Activated gamma-delta T cell (primary cell): ENCODE measurements around the gene RCE1.
A peak's percentile ranks its signal among the peaks of the same experiment; 100 is the strongest.
"Not testable (repeated sequence)": the region's sequence is repeated elsewhere in the genome, so short reads cannot be mapped to it uniquely, and the experiment has no call there.

Experiments
- DNase-seq: peaks from one replicate; lab custom pipeline; 2025; lab: John Stamatoyannopoulos, UW
- total RNA-seq, 2 donors: gene quantifications; one replicate each; lab custom pipeline; 2026; lab: John Stamatoyannopoulos, UW

RCE1 gene
- 23.4 to 24.9 reads per million in 2 donors for total RNA-seq

DNA sequence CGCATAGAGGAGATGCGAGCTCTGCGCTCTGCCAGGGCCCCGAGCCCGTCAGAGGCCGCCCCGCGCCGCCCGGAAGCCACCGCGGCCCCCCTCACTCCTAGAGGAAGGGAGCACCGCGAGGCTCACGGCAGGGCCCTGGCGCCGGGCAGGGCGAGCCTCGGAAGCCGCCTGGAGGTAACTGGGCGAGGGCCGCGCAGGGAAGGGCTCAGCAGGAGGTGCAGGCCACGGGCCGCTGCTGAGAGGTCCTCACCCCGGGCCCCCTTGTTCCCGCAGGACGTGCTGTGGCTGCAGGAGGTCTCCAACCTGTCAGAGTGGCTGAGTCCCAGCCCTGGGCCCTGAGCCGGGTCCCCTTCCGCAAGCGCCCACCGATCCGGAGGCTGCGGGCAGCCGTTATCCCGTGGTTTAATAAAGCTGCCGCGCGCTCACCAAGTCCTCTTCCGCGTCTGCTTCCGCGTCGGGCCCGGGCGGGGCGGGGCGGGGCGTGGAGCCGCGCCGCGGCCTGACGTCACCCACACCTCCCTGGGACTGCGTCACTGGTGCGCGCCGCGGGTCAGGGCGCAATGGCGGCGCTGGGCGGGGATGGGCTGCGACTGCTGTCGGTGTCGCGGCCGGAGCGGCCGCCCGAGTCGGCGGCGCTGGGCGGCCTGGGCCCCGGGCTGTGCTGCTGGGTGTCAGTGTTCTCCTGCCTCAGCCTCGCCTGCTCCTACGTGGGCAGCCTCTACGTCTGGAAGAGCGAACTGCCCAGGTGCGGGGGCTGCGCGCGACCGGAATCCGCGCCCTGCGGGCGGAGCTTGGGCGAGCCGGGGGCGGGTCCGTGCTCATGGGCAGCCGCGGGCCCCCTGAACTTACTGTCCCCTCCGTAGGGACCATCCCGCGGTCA is at the start of gene RCE1:
RCE1 (plus strand) TSS at position 546 of the 880 bp plus-strand sequence; CDS start at position 561, 15 bp downstream.
- peak; percentile 92 for DNase-seq

DNA sequence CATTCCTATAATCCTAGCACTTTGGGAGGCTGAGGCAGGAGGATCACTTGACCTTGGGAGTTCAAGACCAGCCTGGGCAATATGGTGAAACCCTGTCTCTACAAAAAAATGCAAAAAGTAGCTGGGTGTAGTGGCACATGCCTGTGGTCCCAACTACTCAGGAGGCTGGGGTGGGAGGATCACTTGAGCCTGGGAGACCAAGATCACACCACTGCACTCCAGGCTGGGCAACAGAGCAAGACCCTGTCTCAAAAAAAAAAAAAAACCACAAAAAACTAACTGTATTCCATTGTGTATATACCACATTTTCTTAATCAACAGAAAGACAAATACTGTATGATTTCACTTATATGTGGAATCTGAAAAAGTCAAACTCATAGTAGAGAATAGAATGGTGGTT is 43.4 kb upstream of the RCE1 start:
- not testable (repeated sequence) for DNase-seq

DNA sequence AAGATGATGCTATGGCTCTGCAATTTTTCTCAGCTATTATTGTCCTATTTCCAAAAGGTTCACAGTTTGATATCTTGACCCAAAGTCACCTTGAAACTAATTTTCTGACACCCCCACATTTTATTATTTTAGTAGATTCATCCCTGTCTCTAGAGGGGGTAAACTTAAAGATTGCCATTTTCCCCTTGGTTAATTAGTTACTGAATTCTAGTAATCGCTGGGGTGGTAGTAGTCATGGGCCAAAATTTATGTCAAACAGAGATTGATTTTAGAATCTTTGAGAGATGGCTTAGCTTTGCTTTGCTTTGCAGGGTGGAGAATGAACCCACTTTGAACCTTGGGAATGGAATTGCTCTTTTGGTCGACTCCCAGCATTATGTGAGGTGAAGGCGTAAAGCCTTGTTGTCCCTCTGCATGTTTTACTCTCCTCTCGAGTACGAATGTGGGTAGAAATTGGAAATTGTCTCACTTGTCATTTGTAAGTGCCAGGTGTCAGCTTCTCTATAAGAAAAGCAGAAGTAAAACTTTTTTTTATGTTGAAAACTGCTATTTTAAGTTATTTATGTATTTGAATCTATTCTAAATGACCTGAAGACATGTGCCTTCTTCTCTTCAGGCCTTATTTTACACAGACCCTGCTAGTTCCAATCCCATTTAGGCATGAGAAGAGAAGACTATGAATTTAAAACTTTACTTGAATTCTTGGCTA is 42.4 kb upstream of the RCE1 start:
- no peak for DNase-seq

- DNase-seq: no peak
Measured at GRCh38 chr11:66809592-66809991, 33.6 kb upstream of the RCE1 start.

GRCh38 chr11:66810576-66811185 is 32.6 kb upstream of the RCE1 start:
- DNase-seq: no peak

- DNase-seq: no peak
Measured at GRCh38 chr11:66814678-66815077, 28.6 kb upstream of the RCE1 start.

- DNase-seq: no peak
Measured at GRCh38 chr11:66815646-66816045, 27.6 kb upstream of the RCE1 start.

- DNase-seq: no peak
Measured at GRCh38 chr11:66818231-66818955, 24.8 kb upstream of the RCE1 start.

GRCh38 chr11:66820381-66820780 is 22.9 kb upstream of the RCE1 start:
- DNase-seq: no peak

DNA sequence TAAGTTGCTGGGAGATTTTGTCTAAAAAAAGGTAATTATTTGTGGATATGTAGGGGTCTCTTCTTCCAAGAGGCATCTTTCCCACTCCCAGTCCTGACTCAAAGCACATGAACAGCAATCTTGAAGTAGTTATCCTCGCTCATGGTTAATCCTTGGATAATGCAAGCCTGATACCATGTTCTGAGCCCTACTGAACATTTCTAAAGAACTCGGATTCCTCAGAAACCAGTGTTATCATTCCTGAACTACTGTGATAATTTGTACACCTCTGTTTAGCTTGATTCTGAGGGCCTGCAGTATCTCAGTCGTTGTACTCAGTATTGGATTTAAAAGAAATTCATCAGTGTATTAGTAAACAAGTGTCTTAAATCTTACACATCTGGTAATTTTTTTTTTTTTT is 22.3 kb upstream of the RCE1 start:
- DNase-seq: no peak

DNA sequence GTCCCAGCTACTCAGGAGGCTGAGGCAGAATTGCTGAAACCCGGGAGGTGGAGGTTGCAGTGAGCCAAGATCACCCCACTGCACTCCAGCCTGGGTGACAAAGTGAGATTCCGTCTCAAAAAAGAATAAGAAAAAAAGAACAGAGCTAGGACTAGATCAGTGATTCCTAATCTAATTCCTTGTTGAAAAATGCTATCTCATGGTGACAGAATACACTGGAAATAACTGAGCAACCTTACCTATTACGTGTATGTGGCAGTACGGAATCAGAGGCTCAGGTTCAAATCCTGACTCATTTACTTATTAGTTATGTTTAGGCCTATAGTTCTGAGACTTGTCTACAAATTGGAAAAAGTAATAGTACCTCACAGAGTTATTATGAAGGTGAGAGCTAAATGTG is 19.5 kb upstream of the RCE1 start:
- DNase-seq: no peak

DNA sequence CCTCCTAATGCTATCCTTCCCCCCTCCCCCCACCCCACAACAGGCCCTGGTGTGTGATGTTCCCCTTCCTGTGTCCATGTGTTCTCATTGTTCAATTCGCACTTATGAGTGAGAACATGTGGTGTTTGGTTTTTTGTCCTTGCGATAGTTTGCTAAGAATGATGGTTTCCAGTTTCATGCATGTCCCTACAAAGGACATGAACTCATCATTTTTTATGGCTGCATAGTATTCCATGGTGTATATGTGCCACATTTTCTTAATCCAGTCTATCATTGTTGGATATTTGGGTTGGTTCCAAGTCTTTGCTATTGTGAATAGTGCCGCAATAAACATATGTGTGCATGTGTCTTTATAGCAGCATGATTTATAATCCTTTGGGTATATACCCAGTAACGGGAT is 18.7 kb upstream of the RCE1 start:
- DNase-seq: not testable (repeated sequence)

DNA sequence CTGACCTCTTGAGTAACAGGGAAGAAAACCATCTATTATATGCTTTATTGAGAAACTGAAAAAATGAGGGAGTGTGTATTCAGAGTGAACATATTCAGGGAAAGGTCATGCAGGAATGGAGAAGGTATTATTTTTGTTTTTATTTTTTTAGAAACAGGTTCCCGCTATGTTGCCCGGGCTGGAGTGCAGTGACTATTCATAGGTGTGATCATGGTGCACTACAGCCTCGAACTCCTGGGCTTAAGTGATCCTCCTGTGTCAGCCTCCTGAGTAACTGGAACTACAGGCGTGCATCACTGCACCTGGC is 8.7 kb upstream of the RCE1 start:
- DNase-seq: no peak

- no peak for DNase-seq
Measured at GRCh38 chr11:66834943-66835342, 8.3 kb upstream of the RCE1 start.

GRCh38 chr11:66835768-66836405 is 7.4 kb upstream of the RCE1 start:
- no peak for DNase-seq

GRCh38 chr11:66840317-66841091 is 2.7 kb upstream of the RCE1 start:
- DNase-seq: no peak

- no peak for DNase-seq
Measured at GRCh38 chr11:66841861-66842260, 1.4 kb upstream of the RCE1 start.

- no peak for DNase-seq
Measured at GRCh38 chr11:66842501-66842895, 743 bp upstream of the RCE1 start.

DNA sequence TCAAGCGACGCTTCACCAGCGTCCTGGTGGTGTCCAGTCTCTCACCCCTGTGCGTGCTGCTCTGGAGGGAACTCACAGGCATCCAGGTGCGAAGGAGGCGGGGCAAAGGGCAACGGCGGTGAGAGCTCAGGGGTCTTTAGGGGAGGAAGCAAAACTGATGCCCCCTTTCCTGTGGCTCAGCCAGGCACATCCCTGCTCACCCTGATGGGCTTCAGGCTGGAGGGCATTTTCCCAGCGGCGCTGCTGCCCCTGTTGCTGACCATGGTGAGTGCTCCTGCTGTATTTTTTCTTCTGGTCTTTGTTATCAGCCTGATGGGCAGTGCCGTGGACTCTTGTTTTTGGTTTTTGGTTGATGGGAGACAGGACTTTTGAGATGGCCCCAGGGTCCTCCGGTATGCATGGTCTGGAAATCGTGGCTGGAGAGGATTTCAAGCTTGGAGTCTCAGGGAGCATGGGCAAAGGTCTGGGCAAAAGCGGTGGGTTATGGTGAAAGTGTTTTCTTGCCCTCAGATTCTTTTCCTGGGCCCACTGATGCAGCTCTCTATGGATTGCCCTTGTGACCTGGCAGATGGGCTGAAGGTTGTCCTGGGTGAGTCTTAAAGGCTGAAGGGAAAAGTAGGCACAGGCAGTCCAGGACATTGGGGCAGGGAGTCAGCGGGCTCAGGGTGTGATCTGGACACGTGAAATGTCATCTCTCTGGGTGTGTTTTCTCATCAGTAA is 695 bp downstream of the RCE1 start:
- no peak for DNase-seq

DNA sequence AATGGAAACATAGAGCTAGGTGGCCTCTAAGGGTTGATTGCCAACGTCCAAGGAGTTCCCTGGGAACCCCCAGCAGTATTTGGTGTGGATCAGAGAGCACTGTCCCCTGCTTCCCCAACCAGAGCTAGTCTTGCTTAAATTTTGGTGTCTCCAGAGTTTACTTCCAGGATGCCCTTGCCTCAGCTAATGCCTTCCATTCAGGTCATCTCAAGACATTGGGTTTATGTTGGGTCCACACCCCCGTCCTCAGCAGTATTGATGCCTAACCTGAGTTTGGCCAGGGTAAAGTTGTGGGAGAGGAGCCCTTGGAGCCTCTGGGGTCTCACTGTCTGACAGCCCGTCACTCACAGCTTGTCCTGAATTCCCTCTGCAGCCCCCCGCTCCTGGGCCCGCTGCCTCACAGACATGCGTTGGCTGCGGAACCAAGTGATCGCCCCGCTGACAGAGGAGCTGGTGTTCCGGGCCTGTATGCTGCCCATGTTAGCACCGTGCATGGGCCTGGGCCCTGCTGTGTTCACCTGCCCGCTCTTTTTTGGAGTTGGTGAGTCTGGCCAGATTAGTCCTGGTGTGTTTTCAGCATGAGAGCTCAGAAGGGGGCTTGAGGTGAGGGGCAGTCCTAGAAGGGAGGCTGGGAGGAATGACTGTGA is 1.4 kb downstream of the RCE1 start:
- DNase-seq: no peak
